WTC11 (cell line): Measurements from ENCODE around the gene ASIC3. TPM values are rescaled to one million over a fixed set of nuclear protein-coding genes. Genes with fewer than 3 reads are reported as not detected.

Experiments used
- ATAC-seq: fragments of 200-7000 bp; cut with Tn5 transposase; 2 replicates; pipeline ENCODE4 v1.10.0; 2021; ENCODE audit warnings: mild to moderate bottlenecking, moderate library complexity
- CTCF ChIA-PET: fragments of 300-600 bp; sonication (Branson Sonifier 250); formaldehyde crosslinking; loops from one replicate; lab custom pipeline; 2021; ENCODE audit warnings: antibody characterized with exemption; lab: Charles Lee
- POLR2A ChIA-PET: fragments of 350-600 bp; sonication (Branson Sonifier 250); formaldehyde crosslinking; loops from one replicate; lab custom pipeline; 2021; ENCODE audit warnings: antibody characterized with exemption; lab: Charles Lee
- DNase-seq: peaks from one replicate; pipeline ENCODE4 v3.0.0; 2021; ENCODE audit warnings: low spot score
- H3K27ac Mint-ChIP-seq: 2 replicates; pipeline ENCODE4 v1.8.0; 2021; ENCODE audit warnings: mixed read lengths
- H3K27me3 Mint-ChIP-seq: 2 replicates; pipeline ENCODE4 v1.8.0; 2021; ENCODE audit warnings: low read depth, mild to moderate bottlenecking, moderate library complexity, mixed read lengths
- H3K36me3 Mint-ChIP-seq: 2 replicates; pipeline ENCODE4 v1.8.0; 2021; ENCODE audit warnings: mixed read lengths
- H3K4me1 Mint-ChIP-seq: 2 replicates; pipeline ENCODE4 v1.8.0; 2022; ENCODE audit warnings: mixed read lengths
- H3K4me3 Mint-ChIP-seq: 2 replicates; pipeline ENCODE4 v1.8.0; 2021; ENCODE audit warnings: mild to moderate bottlenecking, moderate library complexity, mixed read lengths
- H3K9me3 Mint-ChIP-seq: 2 replicates; pipeline ENCODE4 v1.8.0; 2021; ENCODE audit warnings: mixed read lengths
- ATF2 ChIP-seq: sonication (generic); formaldehyde crosslinking; IDR thresholded peaks from 2 replicates; pipeline ENCODE4 v1.8.1; 2022; ENCODE audit warnings: low read depth, missing genetic modification reagents, borderline replicate concordance
- E2F4 ChIP-seq: sonication (generic); formaldehyde crosslinking; IDR thresholded peaks from 2 replicates; pipeline ENCODE4 v1.8.1; 2022; ENCODE audit warnings: low read depth, mild to moderate bottlenecking, moderate library complexity, missing genetic modification reagents, borderline replicate concordance
- FOXK1 ChIP-seq: sonication (generic); formaldehyde crosslinking; IDR thresholded peaks from 2 replicates; pipeline ENCODE4 v1.8.0; 2022; ENCODE audit warnings: mild to moderate bottlenecking, moderate library complexity, missing genetic modification reagents
- FOXP1 ChIP-seq: sonication (generic); formaldehyde crosslinking; IDR thresholded peaks from 2 replicates; pipeline ENCODE4 v1.8.0; 2022; ENCODE audit warnings: missing genetic modification reagents, mild to moderate bottlenecking, moderate library complexity, borderline replicate concordance
- FOXP4 ChIP-seq: sonication (generic); formaldehyde crosslinking; IDR thresholded peaks from 2 replicates; pipeline ENCODE4 v1.8.0; 2022; ENCODE audit warnings: mild to moderate bottlenecking, missing genetic modification reagents
- GRHL2 ChIP-seq: fragments of 250-450 bp; sonication (Bioruptor Pico); IDR thresholded peaks from 2 replicates; pipeline ENCODE4 v1.8.0; 2022; ENCODE audit warnings: mild to moderate bottlenecking, moderate library complexity; ENCODE audit not compliant: insufficient replicate concordance, severe bottlenecking
- HMGA2 ChIP-seq: fragments of 250-450 bp; sonication (Bioruptor Pico); IDR thresholded peaks from 2 replicates; pipeline ENCODE4 v1.4.0; 2021; ENCODE audit warnings: mild to moderate bottlenecking, moderate library complexity
- NR1H2 ChIP-seq: sonication (generic); formaldehyde crosslinking; IDR thresholded peaks from 2 replicates; pipeline ENCODE4 v1.9.0; 2021; ENCODE audit warnings: mild to moderate bottlenecking, moderate library complexity, missing genetic modification reagents
- PREB ChIP-seq: sonication (generic); formaldehyde crosslinking; IDR thresholded peaks from 2 replicates; pipeline ENCODE4 v1.8.1; 2022; ENCODE audit warnings: mild to moderate bottlenecking, missing genetic modification reagents, moderate library complexity, borderline replicate concordance
- PRRX2 ChIP-seq: fragments of 250-450 bp; sonication (Bioruptor Pico); IDR thresholded peaks from 2 replicates; pipeline ENCODE4 v1.8.0; 2021; ENCODE audit warnings: mild to moderate bottlenecking
- SP1 ChIP-seq: sonication (generic); formaldehyde crosslinking; conservative IDR thresholded peaks from 2 replicates; pipeline ENCODE4 v1.8.1; 2022; ENCODE audit warnings: missing genetic modification reagents
- TCF7 ChIP-seq: sonication (generic); formaldehyde crosslinking; IDR thresholded peaks from 2 replicates; pipeline ENCODE4 v1.8.0; 2022; ENCODE audit warnings: mild to moderate bottlenecking, low read depth, missing genetic modification reagents, moderate library complexity
- TEAD4 ChIP-seq: sonication (generic); formaldehyde crosslinking; IDR thresholded peaks from 2 replicates; pipeline ENCODE4 v1.8.0; 2022; ENCODE audit warnings: mild to moderate bottlenecking, missing genetic modification reagents
- ZMAT4 ChIP-seq: fragments of 250-450 bp; sonication (Bioruptor Pico); IDR thresholded peaks from 2 replicates; pipeline ENCODE4 v1.9.0; 2021; ENCODE audit warnings: mild to moderate bottlenecking
- ZNF121 ChIP-seq: sonication (generic); formaldehyde crosslinking; IDR thresholded peaks from 2 replicates; pipeline ENCODE4 v1.8.0; 2023; ENCODE audit warnings: missing genetic modification reagents
- ZNF281 ChIP-seq: sonication (generic); formaldehyde crosslinking; IDR thresholded peaks from 2 replicates; pipeline ENCODE4 v1.8.0; 2023; ENCODE audit warnings: mild to moderate bottlenecking, missing genetic modification reagents
- ZNF532 ChIP-seq: fragments of 250-450 bp; sonication (Bioruptor Pico); IDR thresholded peaks from 2 replicates; pipeline ENCODE4 v1.9.0; 2021; ENCODE audit warnings: mild to moderate bottlenecking, borderline replicate concordance
- total RNA-seq: library from RNA; stranded (reverse); gene quantifications from 3 replicates; pipeline ENCODE4 v1.2.3, GENCODE V29; 2021

Gene ASIC3
- total RNA-seq, 1 experiment from 2014 or later, result 5.5 TPM

- Mint-ChIP-seq H3K27me3 (peaks cover 3% of the 10 kb centered on the region; the same call in 1 of the 2 replicates), H3K27ac (peak overlapping the region; percentile 63; the same call in 1 of the 2 replicates), H3K36me3 (no peaks in the 10 kb centered on the region), H3K4me3 (peak overlapping the region; percentile 87), H3K4me1 (peaks cover 34% of the 10 kb centered on the region)
- POLR2A ChIA-PET, result interaction anchor here (1.9 kb wide), 1 partner anchor 20 kb away, joined by 7 read pairs; no protein-coding TSS in a partner anchor
- DNase-seq, result no peak
- TF ChIP-seq NR1H2 (CRISPR knock-in tag) (no peak), ZMAT4 (no peak), FOXK1 (CRISPR knock-in tag) (no peak), ZNF121 (CRISPR knock-in tag) (no peak), TEAD4 (CRISPR knock-in tag) (no peak), E2F4 (CRISPR knock-in tag) (no peak)
- TF ChIP-seq, all 79 proteins: peak for 0
- ATAC-seq, result no peak
- CTCF ChIA-PET, result interaction anchor here (0.9 to 1.9 kb wide), 8 partner anchors 14 to 73 kb away, joined by 3 to 5 read pairs (median 5); no protein-coding TSS in a partner anchor
- H3K9me3 Mint-ChIP-seq, result no peaks in the 10 kb centered on the region
These were observed 34.1 kb downstream of the ASIC3 start for GRCh38 chr7:151082141-151083070.

- Mint-ChIP-seq H3K36me3 (no peaks in the 10 kb centered on the region), H3K27ac (peak within 1 kb of the TSS; percentile 63; the same call in 1 of the 2 replicates), H3K27me3 (peaks cover 9% of the 10 kb centered on the region), H3K4me1 (peaks cover 36% of the 10 kb centered on the region), H3K9me3 (no peaks in the 10 kb centered on the region), H3K4me3 (peak within 1 kb of the TSS; percentile 87)
- ATAC-seq (peak; percentile 10), DNase-seq (peak; percentile 81)
- CTCF ChIA-PET, result interaction anchor here (1.0 to 1.9 kb wide), 7 partner anchors 15 to 74 kb away, joined by 3 to 5 read pairs (median 5); no protein-coding TSS in a partner anchor
- POLR2A ChIA-PET, result interaction anchor here (1.9 kb wide), 1 partner anchor 21 kb away, joined by 7 read pairs; no protein-coding TSS in a partner anchor
- TF ChIP-seq SP1 (CRISPR knock-in tag) (peak; percentile 50), HMGA2 (no peak), ATF2 (no peak), FOXP1 (CRISPR knock-in tag) (no peak), PREB (CRISPR knock-in tag) (no peak), FOXP4 (CRISPR knock-in tag) (peak; percentile 45; the same call in 1 of the 2 replicates), ZNF532 (CRISPR knock-in tag) (no peak), TCF7 (CRISPR knock-in tag) (no peak), GRHL2 (CRISPR knock-in tag) (no peak), ZNF281 (CRISPR knock-in tag) (no peak), PRRX2 (no peak)
These were observed 34.9 kb downstream of the ASIC3 start, which contains the start of gene TMUB1 for GRCh38 chr7:151083071-151083823. Gene TMUB1, minus strand, starts transcription at chr7:151083493. Its CDS starts 930 bp downstream, at chr7:151082563.
